Central memory CD8-positive, alpha-beta T cell (primary cell): ENCODE data around the gene UBASH3A.

Source experiments
- ATAC-seq: fragments of 150-1000 bp; cut with Tn5 transposase; replicated peaks from 2 replicates; pipeline ENCODE4 v1.10.0; 2022; ENCODE audit warnings: mild to moderate bottlenecking, moderate FRiP score, moderate number of reproducible peaks; ENCODE audit not compliant: poor library complexity, severe bottlenecking; ENCODE audit errors: extremely low read depth
- DNase-seq, 2 donors: peaks; one replicate each; pipeline ENCODE4 v3.0.0; 2021; ENCODE audit warnings: low spot score in 2 of 2
- H3K27ac Mint-ChIP-seq: one replicate; pipeline ENCODE4 v1.8.0; 2022; ENCODE audit warnings: low read depth, mild to moderate bottlenecking, moderate library complexity, mixed read lengths
- H3K27me3 Mint-ChIP-seq: one replicate; pipeline ENCODE4 v1.8.0; 2022; ENCODE audit warnings: mixed read lengths
- H3K36me3 Mint-ChIP-seq: one replicate; pipeline ENCODE4 v1.8.0; 2022; ENCODE audit warnings: mild to moderate bottlenecking, moderate library complexity, mixed read lengths; ENCODE audit not compliant: insufficient read depth
- H3K4me1 Mint-ChIP-seq: one replicate; pipeline ENCODE4 v1.8.0; 2022; ENCODE audit warnings: mixed read lengths
- H3K4me3 Mint-ChIP-seq: one replicate; pipeline ENCODE4 v1.8.0; 2022; ENCODE audit warnings: mild to moderate bottlenecking, moderate library complexity, mixed read lengths
- H3K9me3 Mint-ChIP-seq: one replicate; pipeline ENCODE4 v1.8.0; 2022; ENCODE audit warnings: mixed read lengths

Gene UBASH3A

DNA sequence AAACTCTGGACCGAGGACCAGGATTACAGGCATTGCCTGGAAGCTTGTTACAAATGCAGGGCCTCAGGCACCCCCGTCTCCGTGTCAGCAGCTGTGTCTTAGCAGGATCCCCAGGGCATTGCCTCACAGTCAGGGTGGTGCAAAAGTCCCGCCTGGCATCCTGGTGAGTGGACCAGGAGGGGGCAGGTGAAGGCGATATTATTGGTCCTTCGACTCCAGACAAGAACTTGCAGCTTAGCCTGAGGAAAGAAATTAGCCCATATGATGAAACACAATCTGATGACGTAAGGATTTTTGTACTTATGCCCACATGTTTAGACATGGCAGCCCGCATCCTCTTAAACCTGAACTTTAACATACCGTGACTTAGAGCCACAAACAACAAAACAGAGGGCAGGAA, 51.5 kb downstream of the UBASH3A start:
- Mint-ChIP-seq H3K36me3 (no peaks in the 10 kb centered on the region), H3K27me3 (no peaks in the 10 kb centered on the region), H3K4me1 (peaks cover 1% of the 10 kb centered on the region), H3K27ac (no peak overlapping the region), H3K9me3 (no peaks in the 10 kb centered on the region), H3K4me3 (no peak overlapping the region)
- ATAC-seq = no peak
- no peak for DNase-seq

DNA sequence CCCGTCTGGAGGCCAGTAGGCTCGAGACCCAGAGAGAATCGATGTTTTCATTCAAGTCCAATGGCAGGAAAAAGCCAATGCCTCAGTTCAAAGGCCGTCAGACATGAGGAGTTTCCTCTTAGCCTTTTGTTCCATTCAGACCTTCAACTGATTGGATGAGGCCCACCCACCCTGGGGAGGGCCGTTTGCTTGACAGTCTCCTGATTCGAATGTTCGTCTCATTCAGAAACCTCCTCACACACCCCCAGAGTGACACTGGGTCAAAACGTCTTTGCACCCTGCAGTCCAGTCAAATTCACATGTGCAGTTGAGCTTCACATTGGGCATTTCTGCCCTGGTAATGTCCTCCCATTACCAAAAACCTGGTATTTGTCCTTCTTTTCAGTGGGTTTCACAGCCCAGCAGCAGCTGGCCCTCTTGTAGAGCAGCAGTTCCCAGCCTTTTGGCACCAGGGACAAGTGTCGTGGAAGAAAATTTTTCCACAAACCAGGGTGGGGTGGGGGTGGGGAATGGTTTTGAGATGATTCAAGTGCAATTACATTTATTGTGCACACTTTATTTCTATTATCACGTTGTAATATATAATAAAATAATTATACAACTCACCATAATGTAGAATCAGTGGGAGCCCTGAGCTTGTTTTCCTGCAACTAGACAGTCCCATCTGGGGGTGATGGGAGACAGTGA, 52.2 kb downstream of the UBASH3A start:
- ATAC-seq (no peak), DNase-seq (no peak)
- Mint-ChIP-seq H3K27ac (no peak overlapping the region), H3K4me3 (no peak overlapping the region), H3K36me3 (no peaks in the 10 kb centered on the region), H3K9me3 (no peaks in the 10 kb centered on the region), H3K27me3 (no peaks in the 10 kb centered on the region), H3K4me1 (no peaks in the 10 kb centered on the region)

DNA sequence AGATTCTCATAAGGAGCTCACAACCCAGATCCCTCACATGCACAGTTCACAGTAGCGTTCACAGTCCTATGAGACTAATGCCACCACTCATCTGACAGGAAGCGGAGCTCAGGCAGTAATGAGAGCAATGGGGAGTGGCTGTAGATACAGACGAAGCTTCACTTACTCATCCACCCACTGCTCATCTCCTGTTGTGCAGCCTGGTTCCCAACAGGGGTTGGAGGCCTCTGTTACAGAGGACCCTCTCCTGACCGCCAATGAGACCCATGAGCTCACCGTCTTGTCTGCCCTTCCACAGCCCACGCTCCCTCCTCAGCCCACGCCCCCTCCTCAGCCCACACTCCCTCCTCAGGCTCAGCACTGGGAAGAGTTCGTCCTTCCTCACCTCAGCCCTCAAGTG, 52.8 kb downstream of the UBASH3A start:
- no peak for DNase-seq

DNA sequence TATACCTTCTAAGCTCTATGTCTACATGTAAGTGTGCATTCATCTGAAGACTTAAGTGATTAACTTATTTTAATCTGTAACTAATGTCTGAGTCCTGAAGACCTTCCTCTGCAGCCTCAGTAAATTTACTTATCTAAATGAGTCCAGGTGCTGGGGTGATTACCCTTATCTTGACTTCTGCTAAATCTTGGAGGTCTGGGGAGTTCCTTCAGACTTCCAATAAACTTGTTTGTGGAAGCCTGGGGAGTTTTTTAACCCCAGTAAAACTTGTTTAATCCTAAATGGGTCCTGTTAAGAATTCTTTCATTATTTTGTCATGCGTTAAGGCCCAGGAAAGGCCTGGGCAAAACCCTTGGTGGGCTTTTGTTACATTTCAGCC, 55.4 kb downstream of the UBASH3A start:
- no peak overlapping the region for H3K4me3 Mint-ChIP-seq
- DNase-seq = no peak
- no peak overlapping the region for H3K27ac Mint-ChIP-seq
- peaks cover 3% of the 10 kb centered on the region for H3K36me3 Mint-ChIP-seq
- no peaks in the 10 kb centered on the region for H3K27me3 Mint-ChIP-seq
- H3K9me3 Mint-ChIP-seq = no peaks in the 10 kb centered on the region
- peaks cover 21% of the 10 kb centered on the region for H3K4me1 Mint-ChIP-seq
- ATAC-seq = no peak

More for the DNA sequence above, 52.8 kb downstream of the UBASH3A start:
- no peaks in the 10 kb centered on the region for H3K9me3 Mint-ChIP-seq
- H3K27ac Mint-ChIP-seq = no peak overlapping the region
- H3K27me3 Mint-ChIP-seq = no peaks in the 10 kb centered on the region
- H3K4me3 Mint-ChIP-seq = no peak overlapping the region
- peaks cover 4% of the 10 kb centered on the region for H3K4me1 Mint-ChIP-seq
- ATAC-seq = peak; percentile 85
- H3K36me3 Mint-ChIP-seq = no peaks in the 10 kb centered on the region

DNA sequence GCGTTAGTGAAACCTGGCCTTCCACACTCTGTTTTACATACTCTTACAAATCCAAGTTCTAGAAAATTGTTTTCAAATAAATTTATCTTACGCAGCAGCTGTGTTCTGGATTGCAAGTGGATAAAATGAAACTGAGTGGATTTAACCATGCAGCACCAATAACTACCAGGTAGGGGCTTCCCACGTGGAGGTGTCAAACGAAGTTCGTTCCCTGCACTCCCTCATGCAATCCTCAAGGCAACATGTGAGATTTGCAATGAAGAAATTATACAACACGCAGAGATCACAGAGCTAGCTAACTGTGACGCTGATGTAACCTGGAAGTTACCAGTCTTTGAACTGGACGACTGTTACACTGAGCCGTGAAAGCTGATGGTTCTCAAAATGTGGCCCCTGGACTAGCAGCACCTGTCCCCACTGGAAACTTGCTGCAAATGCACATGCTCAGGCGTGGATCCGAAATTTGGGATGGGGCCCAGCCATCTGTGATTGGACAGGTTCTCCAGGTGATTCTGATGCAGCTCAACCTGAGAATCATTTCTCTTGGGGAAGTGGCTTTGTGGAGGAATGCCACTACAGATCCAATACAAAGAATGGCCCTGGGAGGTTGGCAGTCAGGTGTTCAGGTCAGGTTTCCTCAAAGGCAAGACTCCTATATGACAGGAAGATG, 56.0 kb downstream of the UBASH3A start:
- Mint-ChIP-seq H3K27me3 (no peaks in the 10 kb centered on the region), H3K27ac (no peak overlapping the region), H3K4me1 (peaks cover 25% of the 10 kb centered on the region), H3K36me3 (peaks cover 4% of the 10 kb centered on the region), H3K4me3 (no peak overlapping the region), H3K9me3 (no peaks in the 10 kb centered on the region)
- DNase-seq (no peak), ATAC-seq (no peak)

DNA sequence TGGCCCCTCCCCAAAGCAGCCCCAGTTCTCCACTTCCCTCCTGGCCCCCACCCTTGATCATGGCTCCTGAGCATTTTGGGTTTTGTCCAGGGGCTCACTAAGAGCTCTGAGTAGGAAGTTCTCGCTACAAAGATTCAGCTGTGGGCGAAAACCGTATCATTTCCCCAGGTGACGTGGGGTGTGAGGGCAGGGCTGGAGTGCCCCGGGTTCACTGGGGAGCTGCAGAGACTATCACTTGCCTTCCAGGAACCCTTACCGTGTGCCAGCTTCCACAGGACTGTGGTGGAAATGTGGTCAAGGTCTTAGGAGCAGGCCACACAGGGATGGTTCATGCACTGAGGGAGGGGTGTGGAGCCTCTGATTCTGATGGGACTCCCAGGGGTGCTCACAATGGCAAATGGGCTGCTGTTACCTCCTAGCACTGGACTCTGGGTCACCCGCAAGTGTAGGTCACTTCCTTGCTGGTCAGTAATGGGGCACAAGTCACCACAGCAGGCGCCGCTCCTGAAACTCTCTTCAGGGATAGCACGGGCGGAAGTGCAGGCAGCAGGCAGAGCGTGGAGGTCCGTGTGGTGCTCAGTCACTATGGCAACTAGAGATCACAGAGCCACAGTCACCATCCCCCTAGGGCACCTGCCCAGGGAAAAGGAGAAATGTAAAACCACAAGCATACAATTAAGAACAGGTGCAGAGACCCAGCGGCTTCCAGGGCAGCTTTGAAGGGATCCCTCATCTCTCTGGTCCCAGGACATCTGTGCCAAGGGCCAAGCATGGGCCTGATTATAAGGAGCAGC, 56.9 kb downstream of the UBASH3A start:
- peaks cover 34% of the 10 kb centered on the region for H3K4me1 Mint-ChIP-seq
- no peak overlapping the region for H3K4me3 Mint-ChIP-seq
- no peaks in the 10 kb centered on the region for H3K27me3 Mint-ChIP-seq
- peaks cover 4% of the 10 kb centered on the region for H3K36me3 Mint-ChIP-seq
- DNase-seq (no peak), ATAC-seq (no peak)
- H3K27ac Mint-ChIP-seq = peak overlapping the region; percentile 70
- no peaks in the 10 kb centered on the region for H3K9me3 Mint-ChIP-seq

DNA sequence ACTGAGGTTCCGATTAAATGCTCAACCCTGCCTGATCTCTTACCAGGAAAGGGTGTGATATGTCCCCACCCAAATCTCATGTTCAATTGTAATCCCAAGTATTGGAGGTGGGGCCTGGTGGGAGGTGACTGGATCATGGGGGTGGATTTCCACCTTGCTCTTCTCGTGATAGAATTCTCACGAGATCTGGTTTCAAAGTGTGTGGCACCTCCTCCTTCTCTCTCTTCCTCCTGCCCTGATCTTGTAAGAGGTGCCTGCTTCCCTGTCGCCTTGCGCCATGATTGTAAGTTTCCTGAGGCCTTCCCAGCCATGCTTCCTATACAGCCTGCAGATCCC, 57.5 kb downstream of the UBASH3A start:
- Mint-ChIP-seq H3K9me3 (no peaks in the 10 kb centered on the region), H3K27ac (peak overlapping the region; percentile 70)
- ATAC-seq = no peak

DNA sequence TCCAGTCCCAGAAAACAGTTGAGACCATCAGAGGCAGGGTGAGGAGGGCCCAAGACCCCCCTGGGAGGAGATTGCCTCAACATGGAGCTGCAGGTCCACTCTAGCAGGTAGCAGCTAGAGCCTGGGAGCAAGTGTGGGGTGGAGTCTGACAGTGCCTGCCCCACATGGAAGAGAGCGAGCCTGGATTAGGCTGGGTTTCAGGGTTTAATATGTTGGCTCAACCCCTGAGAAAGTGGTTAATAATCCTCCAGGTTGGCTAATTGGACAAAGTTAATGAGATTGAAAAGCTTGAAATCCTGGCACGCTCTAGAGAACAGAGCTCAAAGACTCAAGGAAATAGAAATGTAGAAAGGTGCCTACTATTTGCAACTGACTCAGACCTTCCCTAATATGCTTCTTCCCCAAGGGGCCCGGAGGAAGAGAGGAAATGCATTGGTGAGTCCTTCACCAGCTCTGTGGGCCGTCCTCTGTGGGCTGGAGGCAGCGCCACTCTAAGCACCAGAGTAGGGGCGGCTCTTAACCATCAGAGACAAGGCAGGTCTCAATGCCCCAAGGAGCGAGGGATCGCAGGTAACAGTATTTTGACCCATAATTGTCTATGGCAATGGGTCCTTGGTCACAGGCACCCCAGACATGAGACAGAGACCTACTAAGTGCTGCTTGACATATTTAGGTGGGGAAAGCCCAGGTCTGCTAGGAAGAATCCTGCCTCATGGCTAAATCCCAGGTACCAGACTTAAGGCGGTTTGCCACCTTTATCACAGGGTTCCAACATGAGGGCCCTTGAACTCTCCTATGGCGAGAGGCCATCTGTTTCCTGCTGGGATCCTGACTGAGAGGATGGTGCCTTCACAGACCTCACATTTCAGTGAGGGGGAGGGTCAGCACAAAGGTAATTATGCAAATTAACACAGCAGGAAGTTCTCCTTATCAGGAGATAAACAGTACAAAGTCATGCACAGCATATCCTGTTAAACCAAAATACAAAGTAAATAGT, 58.5 kb downstream of the UBASH3A start:
- no peak for DNase-seq
- Mint-ChIP-seq H3K36me3 (peaks cover 4% of the 10 kb centered on the region), H3K9me3 (no peaks in the 10 kb centered on the region), H3K4me1 (peaks cover 36% of the 10 kb centered on the region), H3K27me3 (no peaks in the 10 kb centered on the region), H3K27ac (no peak overlapping the region), H3K4me3 (no peak overlapping the region)
- ATAC-seq = no peak

More for the DNA sequence above, 57.5 kb downstream of the UBASH3A start:
- Mint-ChIP-seq H3K4me1 (peaks cover 36% of the 10 kb centered on the region), H3K36me3 (peaks cover 4% of the 10 kb centered on the region), H3K4me3 (no peak overlapping the region), H3K27me3 (no peaks in the 10 kb centered on the region)
- DNase-seq = no peak

DNA sequence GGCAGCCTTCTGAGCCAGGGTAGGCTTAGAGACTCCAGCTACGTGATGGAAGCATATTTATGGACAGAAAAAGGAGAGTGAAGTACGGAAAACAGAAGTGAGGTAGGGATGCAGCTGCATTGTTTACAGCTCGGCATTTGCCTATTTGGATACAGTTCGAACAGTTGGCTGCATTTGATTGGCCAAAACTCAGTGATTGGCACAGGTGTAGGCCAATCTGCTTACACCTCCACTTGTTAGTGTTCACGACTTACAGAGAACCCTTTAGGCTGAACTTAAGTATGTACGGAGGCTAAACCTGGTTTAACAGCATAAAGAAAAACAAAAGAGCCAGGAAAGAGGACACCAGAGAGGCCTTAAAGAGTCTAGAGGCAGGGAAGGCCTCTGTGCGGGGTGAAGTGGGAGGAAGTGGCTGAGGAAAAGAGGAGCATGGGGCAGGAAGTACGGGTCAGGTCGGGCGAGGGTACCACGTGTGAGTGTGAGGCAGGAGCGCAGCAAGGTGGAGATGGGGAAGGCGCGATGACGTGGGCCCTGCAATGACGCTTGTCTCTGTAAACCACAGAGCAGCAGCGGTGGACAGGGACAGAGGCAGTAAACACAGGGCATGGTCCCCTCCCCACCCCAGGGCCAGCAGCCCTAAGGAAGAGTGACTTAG, 60.3 kb downstream of the UBASH3A start:
- DNase-seq (peak; percentile 53 to 70), ATAC-seq (peak; percentile 95)
- Mint-ChIP-seq H3K36me3 (peaks cover 4% of the 10 kb centered on the region), H3K27ac (peak overlapping the region; percentile 80), H3K4me1 (peaks cover 36% of the 10 kb centered on the region), H3K9me3 (no peaks in the 10 kb centered on the region), H3K27me3 (no peaks in the 10 kb centered on the region), H3K4me3 (peak overlapping the region; percentile 40)

DNA sequence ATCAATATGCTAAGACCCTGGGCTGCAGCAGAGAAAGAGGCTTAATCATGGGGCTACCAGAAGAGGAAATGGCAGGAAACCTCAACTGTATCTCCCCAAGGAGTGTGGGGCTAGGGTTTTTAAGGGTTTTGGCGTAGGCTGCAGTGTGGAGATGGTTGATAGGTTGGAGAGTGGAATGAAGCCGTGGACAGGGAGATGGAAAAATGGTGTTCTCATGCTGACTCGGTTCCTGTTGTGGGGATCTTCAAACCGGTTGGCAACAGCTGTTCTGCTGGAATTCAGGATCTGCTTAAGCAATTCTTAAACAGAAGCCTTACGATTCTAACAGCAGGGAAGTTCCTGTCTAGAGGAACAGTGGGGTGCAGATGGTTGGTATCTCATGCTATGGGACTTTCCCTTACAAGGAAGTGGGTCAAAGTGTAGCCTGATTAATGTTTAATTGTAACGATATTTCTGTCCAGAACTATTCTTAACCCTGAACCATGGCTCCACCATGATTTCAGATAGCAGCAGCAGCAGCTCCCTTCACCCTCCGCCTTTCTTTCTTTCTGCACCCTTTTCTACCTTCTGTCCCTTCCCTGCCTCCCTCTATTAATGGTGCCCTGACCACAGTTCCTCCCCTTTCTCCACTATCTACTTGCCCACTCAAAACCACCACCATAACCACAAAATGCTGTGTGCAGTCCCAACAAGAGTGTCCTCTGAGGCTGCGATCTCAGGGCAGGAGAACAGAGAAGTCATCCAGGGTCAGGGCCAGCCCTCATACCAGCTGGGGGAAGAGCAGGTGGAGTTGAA, 61.5 kb downstream of the UBASH3A start:
- Mint-ChIP-seq H3K27me3 (no peaks in the 10 kb centered on the region), H3K27ac (peak overlapping the region; percentile 80)
- no peak for DNase-seq

DNA sequence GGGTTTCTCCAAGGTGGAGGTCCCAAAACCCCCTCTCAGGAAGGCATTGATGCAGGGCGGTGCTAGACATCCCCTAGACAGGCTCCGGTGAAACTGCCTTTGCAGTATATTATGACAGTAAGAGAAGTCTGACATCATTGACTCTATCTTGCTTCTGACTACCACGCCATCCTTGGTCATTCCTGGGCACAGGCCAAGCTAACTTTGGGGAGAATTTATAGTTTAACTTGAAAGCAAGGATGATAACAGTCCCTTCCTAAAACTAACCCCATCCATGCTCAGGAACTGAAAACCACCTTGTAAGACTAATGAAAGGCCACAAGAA, 62.1 kb downstream of the UBASH3A start:
- Mint-ChIP-seq H3K27ac (no peak overlapping the region), H3K36me3 (peaks cover 4% of the 10 kb centered on the region), H3K4me3 (no peak overlapping the region), H3K9me3 (no peaks in the 10 kb centered on the region), H3K27me3 (no peaks in the 10 kb centered on the region), H3K4me1 (peaks cover 36% of the 10 kb centered on the region)
- DNase-seq (no peak), ATAC-seq (no peak)

More for the DNA sequence above, 61.5 kb downstream of the UBASH3A start:
- no peak for ATAC-seq
- H3K9me3 Mint-ChIP-seq = no peaks in the 10 kb centered on the region
- H3K36me3 Mint-ChIP-seq = peaks cover 4% of the 10 kb centered on the region
- H3K4me1 Mint-ChIP-seq = peaks cover 36% of the 10 kb centered on the region
- H3K4me3 Mint-ChIP-seq = no peak overlapping the region
